ENCODE results near the gene PSMB4.
"Not testable (repeated sequence)": the region's sequence is repeated elsewhere in the genome, so short reads cannot be mapped to it uniquely, and the experiment has no call there.

Gene PSMB4

DNA sequence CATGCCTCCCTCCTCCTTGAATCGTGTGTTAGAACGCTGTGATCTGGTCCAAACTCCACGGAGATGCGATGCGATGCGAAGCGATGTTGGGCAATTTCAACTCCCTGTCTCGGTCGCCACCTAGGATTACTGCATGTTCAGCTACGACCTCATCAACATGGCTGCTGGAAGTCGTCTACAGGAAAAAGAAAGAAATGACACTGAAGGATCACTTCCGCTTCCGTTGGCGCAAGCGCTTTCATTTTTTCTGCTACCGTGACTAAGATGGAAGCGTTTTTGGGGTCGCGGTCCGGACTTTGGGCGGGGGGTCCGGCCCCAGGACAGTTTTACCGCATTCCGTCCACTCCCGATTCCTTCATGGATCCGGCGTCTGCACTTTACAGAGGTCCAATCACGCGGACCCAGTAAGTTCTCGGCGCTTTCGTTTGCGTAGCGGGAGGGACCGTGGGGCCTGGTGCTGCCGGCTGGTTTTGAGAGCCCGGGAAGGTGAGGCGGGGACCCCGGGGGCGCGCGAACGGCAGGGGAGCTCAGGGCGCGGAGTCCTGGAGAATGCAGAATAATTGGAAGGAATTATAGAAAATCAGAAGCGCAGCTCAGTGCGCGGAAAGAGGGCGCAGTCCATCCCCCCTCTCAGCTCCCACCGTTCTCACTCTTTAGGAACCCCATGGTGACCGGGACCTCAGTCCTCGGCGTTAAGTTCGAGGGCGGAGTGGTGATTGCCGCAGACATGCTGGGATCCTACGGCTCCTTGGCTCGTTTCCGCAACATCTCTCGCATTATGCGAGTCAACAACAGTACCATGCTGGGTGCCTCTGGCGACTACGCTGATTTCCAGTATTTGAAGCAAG is at the start of gene PSMB4:
Gene PSMB4, plus strand, starts transcription at position 250 of the 848 bp plus-strand sequence. Its CDS starts 15 bp downstream, at position 265.
- TF ChIP-seq, protein P1, sequence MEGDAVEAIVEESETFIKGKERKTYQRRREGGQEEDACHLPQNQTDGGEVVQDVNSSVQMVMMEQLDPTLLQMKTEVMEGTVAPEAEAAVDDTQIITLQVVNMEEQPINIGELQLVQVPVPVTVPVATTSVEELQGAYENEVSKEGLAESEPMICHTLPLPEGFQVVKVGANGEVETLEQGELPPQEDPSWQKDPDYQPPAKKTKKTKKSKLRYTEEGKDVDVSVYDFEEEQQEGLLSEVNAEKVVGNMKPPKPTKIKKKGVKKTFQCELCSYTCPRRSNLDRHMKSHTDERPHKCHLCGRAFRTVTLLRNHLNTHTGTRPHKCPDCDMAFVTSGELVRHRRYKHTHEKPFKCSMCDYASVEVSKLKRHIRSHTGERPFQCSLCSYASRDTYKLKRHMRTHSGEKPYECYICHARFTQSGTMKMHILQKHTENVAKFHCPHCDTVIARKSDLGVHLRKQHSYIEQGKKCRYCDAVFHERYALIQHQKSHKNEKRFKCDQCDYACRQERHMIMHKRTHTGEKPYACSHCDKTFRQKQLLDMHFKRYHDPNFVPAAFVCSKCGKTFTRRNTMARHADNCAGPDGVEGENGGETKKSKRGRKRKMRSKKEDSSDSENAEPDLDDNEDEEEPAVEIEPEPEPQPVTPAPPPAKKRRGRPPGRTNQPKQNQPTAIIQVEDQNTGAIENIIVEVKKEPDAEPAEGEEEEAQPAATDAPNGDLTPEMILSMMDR (conservative IDR thresholded peaks at IDR 0.05; ENCODE audit: low read depth) = no peak
- H3K27ac ChIP-seq = peak within 1 kb of the TSS; percentile 77
- CTCF ChIA-PET = interaction anchor here (0.6 to 1.0 kb wide), 3 partner anchors 55 to 204 kb away, joined by 3 to 10 read pairs (median 6); no protein-coding TSS in a partner anchor
- DNase-seq (ENCODE audit: low spot score) = peak; percentile 81
- POLR2A ChIA-PET (ENCODE audit: low non-redundant PET) = no interaction called here

DNA sequence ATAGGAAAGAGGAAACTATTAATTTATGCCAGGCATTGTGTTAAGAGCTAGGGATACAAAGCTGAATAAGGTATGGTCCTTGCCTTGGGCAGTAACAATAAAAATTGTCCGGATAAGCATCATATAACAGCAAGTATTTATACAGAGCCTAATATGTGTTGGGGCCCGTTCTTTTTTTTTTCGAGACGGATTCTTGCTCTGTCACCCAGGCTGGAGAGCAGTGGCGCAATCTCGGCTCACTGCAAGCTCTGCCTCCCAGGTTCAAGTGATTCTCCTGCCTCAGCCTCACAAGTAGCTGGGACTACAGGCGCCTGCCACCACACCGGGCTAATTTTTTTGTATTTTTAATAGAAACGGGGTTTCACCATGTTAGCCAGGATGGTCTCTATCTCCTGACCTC is 49.0 kb upstream of the PSMB4 start:
- DNase-seq (ENCODE audit: low spot score); H3K27ac ChIP-seq: not testable (repeated sequence)
- ChIA-PET CTCF (interaction anchor here (0.6 kb wide), 1 partner anchor 82 kb away, joined by 3 read pairs; no protein-coding TSS in a partner anchor), POLR2A (ENCODE audit: low non-redundant PET) (interaction anchor here (0.6 to 1.0 kb wide), 3 partner anchors 9 to 45 kb away, joined by 3 to 4 read pairs (median 3); no protein-coding TSS in a partner anchor)

DNA sequence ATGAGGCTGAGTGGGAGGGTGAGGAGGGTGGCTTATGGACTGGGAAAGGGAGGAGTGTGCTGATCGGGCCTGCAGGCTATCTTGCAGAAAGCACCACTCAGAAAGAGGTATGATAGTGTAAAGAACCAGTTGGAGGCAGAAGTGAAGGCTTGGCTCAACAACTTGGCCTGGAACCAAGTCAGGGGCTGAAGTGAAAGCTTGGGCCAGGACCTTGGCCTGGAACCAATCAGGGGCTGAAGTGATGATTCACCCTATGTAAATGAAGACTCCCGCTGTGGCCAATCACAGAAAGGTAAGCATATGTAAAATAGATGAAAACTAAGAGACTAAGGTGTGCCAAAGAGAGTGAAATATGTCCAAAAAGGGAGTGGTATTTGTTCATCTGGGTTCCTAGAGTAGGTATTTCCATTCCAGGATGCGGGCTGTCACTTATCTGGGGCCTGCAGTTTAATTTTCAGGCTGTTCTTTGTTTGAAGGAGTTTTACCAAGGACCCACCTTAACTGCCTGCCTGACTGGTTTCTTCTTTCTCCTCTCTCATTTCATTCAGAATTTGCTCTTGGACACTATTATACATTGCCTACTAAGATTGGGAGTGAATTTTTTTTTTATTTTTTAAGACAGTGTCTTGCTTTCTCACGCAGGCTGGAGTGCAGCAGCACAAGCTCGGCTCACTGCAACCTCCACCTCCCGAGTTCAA is 47.2 kb upstream of the PSMB4 start:
- DNase-seq (ENCODE audit: low spot score) = no peak
- TF ChIP-seq, protein P1 (conservative IDR thresholded peaks at IDR 0.05; ENCODE audit: low read depth) = no peak
- ChIA-PET CTCF (interaction anchor here (0.5 kb wide), 1 partner anchor 20 kb away, joined by 3 read pairs; the partner anchor contains the start of gene SELENBP1), POLR2A (ENCODE audit: low non-redundant PET) (interaction anchor here (0.7 kb wide), 1 partner anchor 40 kb away, joined by 4 read pairs; no protein-coding TSS in a partner anchor)
- H3K27ac ChIP-seq = no peak overlapping the region

DNA sequence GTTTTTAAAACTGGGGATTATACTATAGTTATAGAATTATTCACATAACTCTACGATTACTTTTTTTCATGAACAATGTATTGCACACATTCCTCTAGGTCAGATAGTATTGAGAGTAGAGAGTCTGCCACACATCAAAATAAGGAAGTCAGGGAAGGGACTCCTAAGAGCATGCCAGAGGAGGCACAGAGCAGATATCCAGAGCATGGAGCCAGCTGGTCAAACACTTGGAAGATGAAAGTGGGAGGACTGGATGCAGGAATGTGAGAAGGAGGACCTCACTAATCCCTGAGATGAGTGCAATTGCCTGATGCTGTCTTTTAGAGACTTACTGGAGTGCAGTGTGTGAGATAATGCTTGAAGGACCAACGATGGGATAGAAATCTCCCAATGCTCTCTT is 42.7 kb upstream of the PSMB4 start:
- CTCF ChIA-PET = interaction anchor here (0.7 kb wide), 1 partner anchor 28 kb away, joined by 7 read pairs; no protein-coding TSS in a partner anchor
- H3K27ac ChIP-seq = no peak overlapping the region
- TF ChIP-seq, protein P1 (conservative IDR thresholded peaks at IDR 0.05; ENCODE audit: low read depth) = no peak
- no peak for DNase-seq (ENCODE audit: low spot score)
- POLR2A ChIA-PET (ENCODE audit: low non-redundant PET) = no interaction called here

DNA sequence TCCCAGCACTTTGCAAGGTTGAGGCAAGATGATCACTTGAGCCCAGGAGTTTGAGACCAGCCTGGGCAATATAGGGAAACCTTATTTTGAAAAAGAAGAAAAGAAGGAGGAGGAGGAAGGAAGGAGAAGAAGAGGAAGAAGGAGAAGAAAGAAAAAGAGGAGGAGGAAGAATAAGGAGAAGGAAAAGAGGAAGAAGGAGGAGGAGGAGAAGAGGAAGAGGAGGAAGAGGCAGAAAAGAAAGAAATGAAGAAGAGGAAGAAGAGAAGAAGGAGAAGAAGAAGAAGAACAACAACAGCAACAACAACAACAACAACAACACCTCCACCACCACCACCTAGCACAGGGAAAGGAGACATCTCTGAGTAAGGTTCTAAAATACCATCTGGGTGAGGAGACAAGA is 37.5 kb upstream of the PSMB4 start:
- POLR2A ChIA-PET (ENCODE audit: low non-redundant PET) = no interaction called here
- TF ChIP-seq, protein P1 (conservative IDR thresholded peaks at IDR 0.05; ENCODE audit: low read depth) = no peak

DNA sequence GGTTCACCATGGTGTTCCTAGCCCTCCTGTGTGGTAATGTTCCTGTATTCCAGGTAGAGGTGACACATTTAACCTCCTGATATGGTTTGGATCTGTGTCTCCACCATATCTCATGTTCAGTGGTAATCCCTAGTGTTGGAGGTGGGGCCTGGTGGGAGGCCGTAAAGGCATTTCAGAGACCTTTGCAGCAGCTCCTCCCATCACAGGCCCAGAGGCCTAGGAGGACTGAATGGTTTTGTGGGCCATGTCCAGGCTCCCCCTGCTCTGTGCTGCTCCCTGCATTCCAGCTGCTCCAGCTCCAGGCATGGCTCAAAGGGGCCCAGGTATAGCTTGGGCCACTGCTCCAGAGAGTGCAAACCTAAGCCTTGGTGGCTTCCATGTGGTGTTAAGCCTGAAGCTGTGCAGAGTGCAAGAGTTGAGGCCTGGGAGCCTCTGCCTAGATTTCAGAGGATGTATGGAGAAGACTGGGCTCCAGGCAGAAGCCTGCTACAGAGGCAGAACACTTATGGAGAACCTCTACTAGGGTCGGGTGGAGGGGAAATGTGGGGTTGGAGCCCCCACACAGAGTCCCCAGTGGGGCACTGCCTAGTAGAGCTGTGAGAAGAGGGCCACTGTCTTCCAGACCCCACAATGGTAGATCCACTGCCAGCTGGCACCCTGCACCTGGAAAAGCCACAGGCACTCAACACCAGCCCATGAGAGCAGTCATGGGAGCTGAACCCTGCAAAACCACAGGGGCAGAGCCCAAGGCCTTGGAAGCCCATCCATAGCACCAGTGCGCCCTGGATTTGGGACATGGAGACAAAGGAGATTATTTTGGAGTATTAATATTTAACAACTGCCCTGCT is 36.8 kb upstream of the PSMB4 start:
- no peak overlapping the region for H3K27ac ChIP-seq
- ChIA-PET CTCF (interaction anchor here (0.6 kb wide), 1 partner anchor 29 kb away, joined by 3 read pairs; no protein-coding TSS in a partner anchor), POLR2A (ENCODE audit: low non-redundant PET) (no interaction called here)
- TF ChIP-seq, protein P1 (conservative IDR thresholded peaks at IDR 0.05; ENCODE audit: low read depth) = no peak
- DNase-seq (ENCODE audit: low spot score) = no peak

More for the DNA sequence above, 37.5 kb upstream of the PSMB4 start:
- no peak overlapping the region for H3K27ac ChIP-seq
- DNase-seq (ENCODE audit: low spot score) = no peak
- CTCF ChIA-PET = no interaction called here
